AG04450 (cell line): ENCODE data around the gene TMEM143. TPM values are rescaled to one million over a fixed set of nuclear protein-coding genes. Genes with fewer than 3 reads are reported as not detected.

Experiments
- CTCF ChIA-PET: fragments of 300-600, 350-600 bp; formaldehyde crosslinking; extraction: SDS; loops from one replicate; lab custom pipeline; 2022; ENCODE audit warnings: antibody characterized with exemption, inconsistent platforms; lab: Charles Lee
- POLR2A ChIA-PET: fragments of 350-600 bp; formaldehyde crosslinking; extraction: SDS; loops from one replicate; lab custom pipeline; 2021; ENCODE audit warnings: antibody characterized with exemption, inconsistent platforms; lab: Yijun Ruan, JAX
- DNase-seq: peaks from one replicate; pipeline ENCODE4 v3.0.0-alpha.2; 2011; ENCODE audit warnings: low read depth, low spot score
- H3K27ac ChIP-seq: one replicate; pipeline ENCODE4 v1.5.1; 2012; ENCODE audit warnings: low read depth, low read length, control low read depth
- H3K27me3 ChIP-seq: one replicate; pipeline ENCODE4 v1.6.0; 2012; ENCODE audit warnings: low read length; ENCODE audit not compliant: control insufficient read depth, insufficient read depth
- H3K4me3 ChIP-seq: 2 replicates; pipeline ENCODE4 v1.5.1; 2011; ENCODE audit warnings: mild to moderate bottlenecking, low read depth, low read length, control low read depth
- H3K9me3 ChIP-seq: 2 replicates; pipeline ENCODE4 v1.5.1; 2012; ENCODE audit warnings: low read length; ENCODE audit not compliant: control insufficient read depth, insufficient read depth
- polyA plus RNA-seq: library from polyadenylated mRNA; depleted of rRNA; stranded (reverse); fragments of >200 nt; gene quantifications from 2 replicates; pipeline ENCODE4 v1.2.3, GENCODE V29; 2011
- TF ChIP-seq, protein P1 (sequence below): IDR thresholded peaks from 2 replicates; pipeline ENCODE4 v1.5.1; 2011; ENCODE audit warnings: low read depth, low read length, control low read depth, inconsistent platforms

Gene TMEM143
- polyA plus RNA-seq, 1 experiment, result 5.1 TPM

DNA sequence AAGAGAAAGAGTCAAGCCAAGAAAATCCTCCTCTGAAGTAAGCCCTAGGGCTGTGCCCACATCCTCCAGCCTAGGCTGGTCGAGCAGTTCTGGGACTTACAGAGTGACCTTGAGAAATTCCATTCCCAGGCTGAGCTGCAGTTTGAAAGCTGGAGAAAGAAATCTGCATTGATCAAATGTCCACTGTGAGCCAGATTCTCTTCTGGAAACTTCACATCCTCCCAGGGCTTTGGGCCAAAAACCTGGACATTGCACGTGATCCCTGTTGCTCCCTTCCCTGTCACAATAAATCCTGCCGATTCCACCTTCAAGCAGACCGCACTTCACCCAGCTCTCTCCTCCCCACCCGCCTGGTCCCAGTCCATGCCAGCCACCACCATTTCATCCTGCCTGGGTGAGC lies 15.7 kb downstream of the TMEM143 start:
- Histone ChIP-seq H3K27ac (no peak overlapping the region), H3K4me3 (no peak overlapping the region), H3K9me3 (no peaks in the 10 kb centered on the region), H3K27me3 (no peaks in the 10 kb centered on the region)
- DNase-seq, result no peak
- TF ChIP-seq, protein P1, sequence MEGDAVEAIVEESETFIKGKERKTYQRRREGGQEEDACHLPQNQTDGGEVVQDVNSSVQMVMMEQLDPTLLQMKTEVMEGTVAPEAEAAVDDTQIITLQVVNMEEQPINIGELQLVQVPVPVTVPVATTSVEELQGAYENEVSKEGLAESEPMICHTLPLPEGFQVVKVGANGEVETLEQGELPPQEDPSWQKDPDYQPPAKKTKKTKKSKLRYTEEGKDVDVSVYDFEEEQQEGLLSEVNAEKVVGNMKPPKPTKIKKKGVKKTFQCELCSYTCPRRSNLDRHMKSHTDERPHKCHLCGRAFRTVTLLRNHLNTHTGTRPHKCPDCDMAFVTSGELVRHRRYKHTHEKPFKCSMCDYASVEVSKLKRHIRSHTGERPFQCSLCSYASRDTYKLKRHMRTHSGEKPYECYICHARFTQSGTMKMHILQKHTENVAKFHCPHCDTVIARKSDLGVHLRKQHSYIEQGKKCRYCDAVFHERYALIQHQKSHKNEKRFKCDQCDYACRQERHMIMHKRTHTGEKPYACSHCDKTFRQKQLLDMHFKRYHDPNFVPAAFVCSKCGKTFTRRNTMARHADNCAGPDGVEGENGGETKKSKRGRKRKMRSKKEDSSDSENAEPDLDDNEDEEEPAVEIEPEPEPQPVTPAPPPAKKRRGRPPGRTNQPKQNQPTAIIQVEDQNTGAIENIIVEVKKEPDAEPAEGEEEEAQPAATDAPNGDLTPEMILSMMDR, result no peak
- POLR2A ChIA-PET, result no interaction called here
- CTCF ChIA-PET, result interaction anchor here (0.7 to 1.6 kb wide), 2 partner anchors 14 to 1282 kb away, joined by 4 to 5 read pairs; no protein-coding TSS in a partner anchor

DNA sequence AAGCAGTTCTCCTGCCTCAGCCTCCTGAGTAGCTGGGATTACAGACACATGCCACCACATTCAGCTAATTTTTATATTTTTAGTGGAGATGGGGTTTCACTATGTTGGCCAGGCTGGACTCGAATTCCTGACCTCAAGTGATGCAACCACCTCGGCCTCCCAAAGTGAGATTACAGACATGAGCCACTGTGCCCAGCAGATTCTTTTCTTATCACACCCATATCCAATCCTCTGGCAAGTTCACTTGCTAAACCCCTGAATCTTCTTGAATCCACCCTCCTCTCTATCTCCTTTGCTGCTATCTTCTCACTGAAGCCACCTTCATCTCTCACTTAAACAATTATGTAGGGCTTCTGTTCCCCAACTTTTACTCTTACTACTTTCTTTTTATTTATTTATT lies 17.5 kb downstream of the TMEM143 start:
- CTCF ChIA-PET, result interaction anchor here (0.6 to 1.2 kb wide), 2 partner anchors 12 to 599 kb away, joined by 3 read pairs; no protein-coding TSS in a partner anchor
- no peak for DNase-seq

DNA sequence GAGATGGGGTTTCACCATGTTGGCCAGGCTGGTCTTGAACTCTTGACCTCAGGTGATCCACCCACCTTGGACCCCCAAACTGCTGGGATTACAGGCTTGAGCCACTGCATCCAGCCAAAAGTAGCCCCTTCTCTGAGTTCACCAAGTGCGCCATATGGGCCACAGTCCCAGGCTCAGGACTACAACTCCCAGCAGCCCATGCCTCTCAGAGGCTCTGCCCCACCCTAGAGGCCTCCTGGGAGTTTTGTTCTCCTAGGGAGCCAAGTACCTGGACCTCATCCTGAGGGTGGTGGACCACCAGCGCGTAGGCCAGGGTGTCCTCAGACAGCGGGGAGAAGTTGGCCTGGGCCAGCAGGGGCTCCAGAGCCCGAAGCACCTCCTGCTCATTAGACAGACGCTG lies 18.8 kb downstream of the TMEM143 start:
- Histone ChIP-seq H3K9me3 (no peaks in the 10 kb centered on the region), H3K27me3 (no peaks in the 10 kb centered on the region), H3K4me3 (no peak overlapping the region), H3K27ac (no peak overlapping the region)
- no peak for DNase-seq
- ChIA-PET POLR2A (no interaction called here), CTCF (interaction anchor here (1.2 kb wide), 1 partner anchor 10 kb away, joined by 3 read pairs; no protein-coding TSS in a partner anchor)
- TF ChIP-seq, protein P1, result no peak

More for the DNA sequence above, 17.5 kb downstream of the TMEM143 start:
- Histone ChIP-seq H3K4me3 (no peak overlapping the region), H3K27ac (no peak overlapping the region), H3K9me3 (no peaks in the 10 kb centered on the region), H3K27me3 (no peaks in the 10 kb centered on the region)
- POLR2A ChIA-PET, result no interaction called here
- TF ChIP-seq, protein P1, result no peak

DNA sequence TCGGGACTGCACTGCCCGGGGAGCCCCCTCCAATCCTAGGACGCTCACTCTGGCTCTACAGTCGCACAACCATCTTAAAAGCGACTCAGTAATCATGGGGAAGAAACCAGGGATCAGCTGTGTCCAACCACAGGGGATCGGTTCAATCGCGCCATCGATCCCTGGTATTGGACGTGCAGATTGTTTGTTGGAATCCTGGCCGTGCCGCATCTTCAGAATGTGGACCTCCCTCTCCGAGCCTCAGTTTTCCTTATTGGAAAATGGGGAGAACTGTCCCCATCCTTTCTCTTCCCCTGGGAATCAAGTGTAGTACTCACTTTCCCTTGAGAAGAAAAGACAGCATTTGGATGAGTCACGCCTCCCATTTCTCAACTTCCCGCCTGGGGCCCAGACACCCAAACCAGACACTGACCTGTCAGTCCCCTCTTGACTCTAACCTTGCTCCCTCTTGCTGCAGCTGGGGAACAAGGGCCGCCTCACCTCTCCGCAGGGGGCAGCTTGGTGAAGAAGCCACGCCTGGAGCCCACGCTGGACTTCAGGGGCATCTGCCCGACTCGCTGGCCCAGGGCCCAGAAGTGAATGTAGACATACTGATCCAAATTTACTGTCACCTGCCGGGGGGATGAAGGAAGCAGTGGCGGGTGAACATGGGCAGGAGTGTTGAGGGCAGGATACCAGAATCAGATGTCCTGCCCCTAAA lies 20.7 kb downstream of the TMEM143 start:
- no peak overlapping the region for H3K27ac ChIP-seq
- H3K27me3 ChIP-seq, result no peaks in the 10 kb centered on the region
- POLR2A ChIA-PET, result no interaction called here
- no peaks in the 10 kb centered on the region for H3K9me3 ChIP-seq
- H3K4me3 ChIP-seq, result no peak overlapping the region
- TF ChIP-seq, protein P1, result no peak
- no peak for DNase-seq
- CTCF ChIA-PET, result no interaction called here

DNA sequence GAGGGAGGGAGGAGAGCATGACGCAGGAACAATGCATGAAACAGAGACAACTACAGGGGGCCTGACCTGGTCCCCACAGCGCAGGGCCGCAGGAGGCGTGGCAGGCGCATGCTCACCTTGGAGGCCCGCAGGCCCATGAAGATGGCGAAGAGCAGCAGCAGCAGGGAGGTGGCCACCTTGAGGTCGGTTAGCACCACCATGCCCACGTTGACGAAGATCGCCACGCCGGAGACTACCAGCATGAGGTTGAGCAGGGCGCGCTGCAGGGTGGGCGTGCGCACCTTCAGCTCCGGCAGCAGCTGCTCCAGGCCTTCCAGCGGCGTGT lies 21.4 kb downstream of the TMEM143 start:
- CTCF ChIA-PET, result no interaction called here

More for the DNA sequence above, 21.4 kb downstream of the TMEM143 start:
- POLR2A ChIA-PET, result no interaction called here
- no peak for DNase-seq
- Histone ChIP-seq H3K27me3 (no peaks in the 10 kb centered on the region), H3K9me3 (no peaks in the 10 kb centered on the region), H3K4me3 (no peak overlapping the region), H3K27ac (no peak overlapping the region)
- TF ChIP-seq, protein P1, result no peak
